ENCODE results near the gene E2F4.
A peak's percentile ranks its signal among the peaks of the same experiment; 100 is the strongest.

Gene E2F4

DNA sequence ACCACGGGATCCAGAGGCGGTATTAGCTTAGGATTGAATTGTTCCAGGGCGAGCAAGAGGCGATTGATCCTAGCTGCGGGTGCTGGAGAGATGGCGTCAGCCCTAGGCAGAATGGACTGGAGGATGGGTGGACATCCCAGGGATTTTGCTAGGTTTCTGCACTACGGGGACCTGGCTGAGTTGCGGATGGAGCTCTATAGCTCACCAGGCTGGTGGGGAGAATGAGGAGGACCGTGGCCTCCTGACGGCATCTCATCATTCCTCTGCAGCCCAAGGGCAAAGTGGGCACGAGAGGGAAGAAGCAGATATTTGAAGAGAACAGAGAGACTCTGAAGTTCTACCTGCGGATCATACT lies 35.6 kb downstream of the E2F4 start:
- H3K4me2 ChIP-seq (ENCODE audit: low read depth, low read length, poor library complexity, severe bottlenecking), result peak overlapping the region; percentile 95
- no peaks in the 10 kb centered on the region for H3K9me3 ChIP-seq (ENCODE audit: insufficient read depth, low read depth, low read length)
- H3K79me2 ChIP-seq (ENCODE audit: insufficient read depth, low read length), result peaks cover 21% of the 10 kb centered on the region
- peaks cover 42% of the 10 kb centered on the region for H3K4me1 ChIP-seq (ENCODE audit: insufficient read depth, low read length, poor library complexity, severe bottlenecking)
- H3K9ac ChIP-seq (ENCODE audit: low read depth, low read length, poor library complexity, severe bottlenecking), result peak overlapping the region; percentile 86
- peaks cover 8% of the 10 kb centered on the region for H4K20me1 ChIP-seq (ENCODE audit: insufficient read depth, low read length, poor library complexity, severe bottlenecking)
- H3F3A ChIP-seq (ENCODE audit: low read depth), result peaks cover 8% of the 10 kb centered on the region
- peaks cover 34% of the 10 kb centered on the region; the same call in 1 of the 2 replicates for H3K36me3 ChIP-seq (ENCODE audit: insufficient read depth, low read length)
- peak overlapping the region; percentile 96 for H3K4me3 ChIP-seq (ENCODE audit: low read length, poor library complexity, severe bottlenecking)
- H2AFZ ChIP-seq (ENCODE audit: low read length), result no peak overlapping the region
- no peaks in the 10 kb centered on the region for H3K9me2 ChIP-seq (replicated peaks; ENCODE audit: low read depth, low read length)
- no peaks in the 10 kb centered on the region for H3K27me3 ChIP-seq (ENCODE audit: insufficient read depth, low read length, poor library complexity, severe bottlenecking)
- TF ChIP-seq, protein P1, sequence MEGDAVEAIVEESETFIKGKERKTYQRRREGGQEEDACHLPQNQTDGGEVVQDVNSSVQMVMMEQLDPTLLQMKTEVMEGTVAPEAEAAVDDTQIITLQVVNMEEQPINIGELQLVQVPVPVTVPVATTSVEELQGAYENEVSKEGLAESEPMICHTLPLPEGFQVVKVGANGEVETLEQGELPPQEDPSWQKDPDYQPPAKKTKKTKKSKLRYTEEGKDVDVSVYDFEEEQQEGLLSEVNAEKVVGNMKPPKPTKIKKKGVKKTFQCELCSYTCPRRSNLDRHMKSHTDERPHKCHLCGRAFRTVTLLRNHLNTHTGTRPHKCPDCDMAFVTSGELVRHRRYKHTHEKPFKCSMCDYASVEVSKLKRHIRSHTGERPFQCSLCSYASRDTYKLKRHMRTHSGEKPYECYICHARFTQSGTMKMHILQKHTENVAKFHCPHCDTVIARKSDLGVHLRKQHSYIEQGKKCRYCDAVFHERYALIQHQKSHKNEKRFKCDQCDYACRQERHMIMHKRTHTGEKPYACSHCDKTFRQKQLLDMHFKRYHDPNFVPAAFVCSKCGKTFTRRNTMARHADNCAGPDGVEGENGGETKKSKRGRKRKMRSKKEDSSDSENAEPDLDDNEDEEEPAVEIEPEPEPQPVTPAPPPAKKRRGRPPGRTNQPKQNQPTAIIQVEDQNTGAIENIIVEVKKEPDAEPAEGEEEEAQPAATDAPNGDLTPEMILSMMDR (conservative IDR thresholded peaks at IDR 0.05; ENCODE audit: low read length), result no peak
- TF ChIP-seq EZH2phosphoT487 (IDR thresholded peaks at IDR 0.05; ENCODE audit: borderline replicate concordance), result no peak

DNA sequence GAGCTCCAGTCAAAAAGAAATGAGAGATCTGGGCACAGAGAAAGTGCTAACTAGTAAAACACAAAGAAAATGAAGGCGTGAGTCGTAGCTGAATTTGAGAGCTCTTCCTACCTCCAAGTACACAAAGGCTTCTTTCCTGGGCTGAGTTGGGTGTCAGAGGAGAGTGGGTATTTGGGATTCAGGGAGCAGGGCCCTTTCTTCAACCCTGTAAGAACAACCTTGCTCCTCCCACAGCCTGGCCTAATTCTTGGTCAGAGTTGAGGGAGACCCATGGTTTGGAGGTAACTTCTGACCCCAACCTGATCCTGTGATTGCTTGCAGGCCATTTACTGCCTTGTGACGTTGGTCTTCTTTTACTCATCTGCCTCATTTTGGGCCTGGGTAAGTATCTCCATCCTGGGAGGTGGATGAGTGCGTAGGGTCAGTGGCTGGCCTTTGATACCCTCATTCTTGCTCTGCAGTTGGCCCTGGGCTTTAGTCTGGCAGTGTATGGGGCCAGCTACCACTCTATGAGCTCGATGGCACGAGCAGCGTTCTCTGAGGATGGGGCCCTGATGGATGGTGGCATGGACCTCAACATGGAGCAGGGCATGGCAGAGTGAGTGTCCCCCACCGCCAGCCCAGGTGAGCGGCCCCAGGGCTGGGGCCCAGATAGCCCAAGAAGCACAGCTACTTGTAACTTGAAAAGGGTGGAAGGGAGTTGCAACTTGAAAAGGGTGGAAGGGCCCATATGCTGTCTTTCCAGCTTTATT lies 36.3 kb downstream of the E2F4 start:
- Histone ChIP-seq H2AFZ (ENCODE audit: low read length) (no peak overlapping the region), H3K4me3 (ENCODE audit: low read length, poor library complexity, severe bottlenecking) (peak overlapping the region; percentile 96), H3K79me2 (ENCODE audit: insufficient read depth, low read length) (peaks cover 21% of the 10 kb centered on the region), H3K4me2 (ENCODE audit: low read depth, low read length, poor library complexity, severe bottlenecking) (peak overlapping the region; percentile 95), H3K9me3 (ENCODE audit: insufficient read depth, low read depth, low read length) (no peaks in the 10 kb centered on the region), H3K4me1 (ENCODE audit: insufficient read depth, low read length, poor library complexity, severe bottlenecking) (peaks cover 42% of the 10 kb centered on the region), H3F3A (ENCODE audit: low read depth) (peaks cover 8% of the 10 kb centered on the region), H3K36me3 (ENCODE audit: insufficient read depth, low read length) (peaks cover 35% of the 10 kb centered on the region; the same call in 1 of the 2 replicates), H3K9me2 (replicated peaks; ENCODE audit: low read depth, low read length) (no peaks in the 10 kb centered on the region), H4K20me1 (ENCODE audit: insufficient read depth, low read length, poor library complexity, severe bottlenecking) (peaks cover 8% of the 10 kb centered on the region), H3K27me3 (ENCODE audit: insufficient read depth, low read length, poor library complexity, severe bottlenecking) (no peaks in the 10 kb centered on the region), H3K9ac (ENCODE audit: low read depth, low read length, poor library complexity, severe bottlenecking) (peak overlapping the region; percentile 86)
- TF ChIP-seq EZH2phosphoT487 (IDR thresholded peaks at IDR 0.05; ENCODE audit: borderline replicate concordance), result no peak
- TF ChIP-seq, protein P1 (conservative IDR thresholded peaks at IDR 0.05; ENCODE audit: low read length), result no peak

DNA sequence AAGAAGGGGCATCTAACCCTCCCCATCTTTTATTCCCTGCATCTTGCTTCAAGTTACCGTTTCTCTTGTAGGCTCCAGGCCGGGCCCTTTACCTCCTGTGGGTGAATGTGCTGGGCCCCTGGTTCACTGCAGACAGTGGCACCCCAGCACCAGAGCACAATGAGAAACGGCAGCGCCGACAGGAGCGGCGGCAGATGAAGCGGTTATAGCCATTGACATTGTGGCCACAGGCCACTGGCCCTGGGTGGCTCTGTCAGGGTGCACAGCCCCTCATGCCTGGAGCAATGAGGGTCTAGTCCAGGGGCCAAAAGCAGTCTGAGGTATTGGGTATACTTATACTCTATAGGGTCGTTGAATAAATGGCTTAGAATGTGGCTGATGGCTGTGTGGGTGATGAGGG lies 37.0 kb downstream of the E2F4 start:
- peaks cover 8% of the 10 kb centered on the region for H4K20me1 ChIP-seq (ENCODE audit: insufficient read depth, low read length, poor library complexity, severe bottlenecking)
- H3F3A ChIP-seq (ENCODE audit: low read depth), result peaks cover 6% of the 10 kb centered on the region
- H3K9ac ChIP-seq (ENCODE audit: low read depth, low read length, poor library complexity, severe bottlenecking), result no peak overlapping the region
- no peaks in the 10 kb centered on the region for H3K27me3 ChIP-seq (ENCODE audit: insufficient read depth, low read length, poor library complexity, severe bottlenecking)
- H3K79me2 ChIP-seq (ENCODE audit: insufficient read depth, low read length), result peaks cover 21% of the 10 kb centered on the region
- H3K9me3 ChIP-seq (ENCODE audit: insufficient read depth, low read depth, low read length), result no peaks in the 10 kb centered on the region
- H3K4me2 ChIP-seq (ENCODE audit: low read depth, low read length, poor library complexity, severe bottlenecking), result no peak overlapping the region
- H3K9me2 ChIP-seq (replicated peaks; ENCODE audit: low read depth, low read length), result no peaks in the 10 kb centered on the region
- H3K4me3 ChIP-seq (ENCODE audit: low read length, poor library complexity, severe bottlenecking), result no peak overlapping the region
- H2AFZ ChIP-seq (ENCODE audit: low read length), result no peak overlapping the region
- no peak for TF ChIP-seq EZH2phosphoT487 (IDR thresholded peaks at IDR 0.05; ENCODE audit: borderline replicate concordance)
- TF ChIP-seq, protein P1 (conservative IDR thresholded peaks at IDR 0.05; ENCODE audit: low read length), result no peak
- peaks cover 36% of the 10 kb centered on the region for H3K4me1 ChIP-seq (ENCODE audit: insufficient read depth, low read length, poor library complexity, severe bottlenecking)
- peaks cover 40% of the 10 kb centered on the region; the same call in 1 of the 2 replicates for H3K36me3 ChIP-seq (ENCODE audit: insufficient read depth, low read length)
